OCI-LY1 (cell line): ENCODE data around the gene NUP214.

ENCODE experiments used
- H2AFZ ChIP-seq: fragments of 200-600 bp; sonication (generic), shearing (Covaris generic); 2 replicates; pipeline ENCODE4 v1.6.0; 2014; ENCODE audit warnings: antibody characterized with exemption, mild to moderate bottlenecking, low read length
- H3F3A ChIP-seq: fragments of 200-600 bp; sonication (generic), shearing (Covaris generic); 2 replicates; pipeline ENCODE4 v1.6.0; 2014; ENCODE audit warnings: mild to moderate bottlenecking, antibody characterized with exemption, low read length, moderate library complexity; ENCODE audit not compliant: insufficient read depth
- H3K27ac ChIP-seq: fragments of 200-600 bp; sonication (generic); 2 replicates; pipeline ENCODE4 v1.5.1; 2014; ENCODE audit warnings: low read length, mixed run types, mild to moderate bottlenecking, low read depth; ENCODE audit not compliant: poor library complexity, severe bottlenecking
- H3K27me3 ChIP-seq: fragments of 200-600 bp; sonication (generic); 2 replicates; pipeline ENCODE4 v1.6.0; 2014; ENCODE audit warnings: antibody characterized with exemption, mild to moderate bottlenecking, low read length, moderate library complexity; ENCODE audit not compliant: insufficient read depth
- H3K36me3 ChIP-seq: fragments of 200-600 bp; sonication (generic); 2 replicates; pipeline ENCODE4 v1.6.1; 2014; ENCODE audit warnings: mild to moderate bottlenecking, antibody characterized with exemption, low read length, moderate library complexity, mixed read lengths; ENCODE audit not compliant: insufficient read depth
- H3K4me1 ChIP-seq: fragments of 200-600 bp; sonication (generic); 2 replicates; pipeline ENCODE4 v1.5.1; 2014; ENCODE audit warnings: mild to moderate bottlenecking, low read length, moderate library complexity; ENCODE audit not compliant: insufficient read depth, severe bottlenecking
- H3K4me2 ChIP-seq: fragments of 200-600 bp; sonication (generic), shearing (Covaris generic); 2 replicates; pipeline ENCODE4 v1.6.1; 2014; ENCODE audit warnings: low read length
- H3K4me3 ChIP-seq: fragments of 200-600 bp; sonication (generic); 2 replicates; pipeline ENCODE4 v1.5.1; 2014; ENCODE audit warnings: low read length, low read depth, mild to moderate bottlenecking, mixed read lengths; ENCODE audit not compliant: poor library complexity, severe bottlenecking
- H3K79me2 ChIP-seq: fragments of 200-600 bp; shearing (Covaris generic); 2 replicates; pipeline ENCODE4 v1.6.1; 2016; ENCODE audit warnings: mixed run types, low read length, mixed read lengths; ENCODE audit not compliant: insufficient read depth
- H3K9ac ChIP-seq: fragments of 200-600 bp; sonication (generic), shearing (Covaris generic); 2 replicates; pipeline ENCODE4 v1.6.1; 2014; ENCODE audit warnings: mild to moderate bottlenecking, low read length, mixed read lengths
- H3K9me2 ChIP-seq: fragments of 200-600 bp; sonication (generic), shearing (Covaris generic); 2 replicates; pipeline ENCODE4 v1.6.1; 2014; ENCODE audit warnings: low read depth, mild to moderate bottlenecking, low read length, mixed read lengths
- H3K9me3 ChIP-seq: fragments of 200-600 bp; shearing (Covaris generic); 2 replicates; pipeline ENCODE4 v1.6.1; 2014; ENCODE audit warnings: low read length, mixed read lengths
- H4K20me1 ChIP-seq: fragments of 200-600 bp; sonication (generic), shearing (Covaris generic); 2 replicates; pipeline ENCODE4 v1.6.0; 2016; ENCODE audit warnings: mild to moderate bottlenecking, low read length; ENCODE audit not compliant: insufficient read depth
- EZH2 ChIP-seq: fragments of 200-600 bp; sonication (generic), shearing (Covaris generic); IDR thresholded peaks from 2 replicates; pipeline ENCODE4 v1.8.0; 2017; ENCODE audit warnings: borderline replicate concordance, mixed run types, mild to moderate bottlenecking, antibody characterized with exemption, low read length, moderate library complexity, mixed read lengths
- TF ChIP-seq, protein P1 (sequence below): fragments of 200-600 bp; sonication (generic), shearing (Covaris generic); IDR thresholded peaks from 2 replicates; pipeline ENCODE4 v1.5.1; 2017; ENCODE audit warnings: mild to moderate bottlenecking, antibody characterized with exemption, low read length, moderate library complexity, mixed read lengths

NUP214 gene

DNA sequence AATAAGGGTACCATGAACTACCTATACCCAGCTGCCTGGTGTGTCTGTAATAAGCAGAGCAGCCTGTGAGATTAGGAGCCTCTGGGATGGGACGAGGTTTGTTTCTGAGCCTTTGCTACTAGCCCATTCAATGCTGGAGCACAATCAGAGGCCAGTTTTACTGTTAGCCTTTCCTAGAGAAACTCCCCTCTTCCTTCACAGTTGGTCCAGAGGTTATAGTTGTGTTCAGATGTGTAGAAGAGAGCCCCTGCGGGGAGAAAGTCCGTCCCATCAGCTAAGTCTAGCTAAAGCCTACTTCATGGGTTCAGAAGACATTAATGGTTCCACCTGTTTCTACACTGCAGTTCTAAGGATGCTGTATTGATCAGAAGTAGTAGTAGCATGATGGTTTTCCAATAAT, 16.8 kb downstream of the NUP214 start:
- Histone ChIP-seq H3K79me2 (no peaks in the 10 kb centered on the region), H3F3A (no peaks in the 10 kb centered on the region), H3K27ac (no peak overlapping the region), H4K20me1 (no peaks in the 10 kb centered on the region), H3K4me3 (no peak overlapping the region), H3K9ac (no peak overlapping the region), H3K9me2 (no peaks in the 10 kb centered on the region), H3K36me3 (peaks cover 86% of the 10 kb centered on the region), H3K9me3 (no peaks in the 10 kb centered on the region), H3K27me3 (no peaks in the 10 kb centered on the region), H3K4me1 (no peaks in the 10 kb centered on the region), H2AFZ (no peak overlapping the region), H3K4me2 (no peak overlapping the region)
- TF ChIP-seq, protein P1, sequence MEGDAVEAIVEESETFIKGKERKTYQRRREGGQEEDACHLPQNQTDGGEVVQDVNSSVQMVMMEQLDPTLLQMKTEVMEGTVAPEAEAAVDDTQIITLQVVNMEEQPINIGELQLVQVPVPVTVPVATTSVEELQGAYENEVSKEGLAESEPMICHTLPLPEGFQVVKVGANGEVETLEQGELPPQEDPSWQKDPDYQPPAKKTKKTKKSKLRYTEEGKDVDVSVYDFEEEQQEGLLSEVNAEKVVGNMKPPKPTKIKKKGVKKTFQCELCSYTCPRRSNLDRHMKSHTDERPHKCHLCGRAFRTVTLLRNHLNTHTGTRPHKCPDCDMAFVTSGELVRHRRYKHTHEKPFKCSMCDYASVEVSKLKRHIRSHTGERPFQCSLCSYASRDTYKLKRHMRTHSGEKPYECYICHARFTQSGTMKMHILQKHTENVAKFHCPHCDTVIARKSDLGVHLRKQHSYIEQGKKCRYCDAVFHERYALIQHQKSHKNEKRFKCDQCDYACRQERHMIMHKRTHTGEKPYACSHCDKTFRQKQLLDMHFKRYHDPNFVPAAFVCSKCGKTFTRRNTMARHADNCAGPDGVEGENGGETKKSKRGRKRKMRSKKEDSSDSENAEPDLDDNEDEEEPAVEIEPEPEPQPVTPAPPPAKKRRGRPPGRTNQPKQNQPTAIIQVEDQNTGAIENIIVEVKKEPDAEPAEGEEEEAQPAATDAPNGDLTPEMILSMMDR, result no peak
- no peak for TF ChIP-seq EZH2

GRCh38 chr9:131144201-131144600, 18.8 kb downstream of the NUP214 start:
- Histone ChIP-seq H3K9me2 (no peaks in the 10 kb centered on the region), H3K9ac (no peak overlapping the region), H3K27me3 (no peaks in the 10 kb centered on the region), H3K4me1 (no peaks in the 10 kb centered on the region), H3F3A (no peaks in the 10 kb centered on the region), H3K4me2 (no peak overlapping the region), H3K79me2 (no peaks in the 10 kb centered on the region), H4K20me1 (no peaks in the 10 kb centered on the region), H3K27ac (no peak overlapping the region), H3K9me3 (no peaks in the 10 kb centered on the region), H2AFZ (no peak overlapping the region), H3K36me3 (peaks cover 93% of the 10 kb centered on the region), H3K4me3 (no peak overlapping the region)
- no peak for TF ChIP-seq EZH2
- TF ChIP-seq, protein P1, result no peak

- no peak overlapping the region for H3K9ac ChIP-seq
- TF ChIP-seq EZH2, result no peak
- TF ChIP-seq, protein P1, result no peak
- no peaks in the 10 kb centered on the region for H3F3A ChIP-seq
- H3K27me3 ChIP-seq, result no peaks in the 10 kb centered on the region
- no peaks in the 10 kb centered on the region for H3K4me1 ChIP-seq
- H3K4me2 ChIP-seq, result no peak overlapping the region
- no peak overlapping the region for H3K4me3 ChIP-seq
- H3K79me2 ChIP-seq, result no peaks in the 10 kb centered on the region
- no peak overlapping the region for H3K27ac ChIP-seq
- no peaks in the 10 kb centered on the region for H3K9me2 ChIP-seq
- no peak overlapping the region for H2AFZ ChIP-seq
- H3K9me3 ChIP-seq, result no peaks in the 10 kb centered on the region
- no peaks in the 10 kb centered on the region for H4K20me1 ChIP-seq
- peaks cover 93% of the 10 kb centered on the region for H3K36me3 ChIP-seq
Measured at GRCh38 chr9:131145245-131145644, 19.9 kb downstream of the NUP214 start.
